Subcutaneous abdominal adipose tissue (tissue), 5 donors: Measurements from ENCODE around the gene C11orf52.
A peak's percentile ranks its signal among the peaks of the same experiment; 100 is the strongest.
"Not testable (repeated sequence)": the region's sequence is repeated elsewhere in the genome, so short reads cannot be mapped to it uniquely, and the experiment has no call there.

Experiments used
- H3K27ac ChIP-seq: one replicate; pipeline ENCODE4 v1.7.0; 2013; ENCODE audit warnings: low read depth, mild to moderate bottlenecking, inconsistent platforms, low read length, moderate library complexity
- H3K27me3 ChIP-seq, 5 donors: one replicate each; pipeline ENCODE4 v1.7.0; 2013; ENCODE audit warnings: low read length in 5 of 5, inconsistent platforms in 1 of 5; ENCODE audit not compliant: control insufficient read depth in 5 of 5, insufficient read depth in 4 of 5
- H3K36me3 ChIP-seq, 5 donors: one replicate each; pipeline ENCODE4 v1.7.0; 2013; ENCODE audit warnings: low read length in 5 of 5; ENCODE audit not compliant: control insufficient read depth in 5 of 5, insufficient read depth in 5 of 5
- H3K4me1 ChIP-seq, 5 donors: one replicate each; pipeline ENCODE4 v1.7.0; 2013; ENCODE audit warnings: low read length in 5 of 5, mild to moderate bottlenecking in 3 of 5, moderate library complexity in 1 of 5; ENCODE audit not compliant: control insufficient read depth in 5 of 5, insufficient read depth in 5 of 5
- H3K4me3 ChIP-seq, 5 donors: one replicate each; pipeline ENCODE4 v1.7.0; 2013; ENCODE audit warnings: low read length in 5 of 5, low read depth in 1 of 5
- H3K9ac ChIP-seq, 5 donors: one replicate each; pipeline ENCODE4 v1.7.0; 2013; ENCODE audit warnings: low read length in 5 of 5, mild to moderate bottlenecking in 4 of 5, moderate library complexity in 3 of 5
- H3K9me3 ChIP-seq, 5 donors: one replicate each; pipeline ENCODE4 v1.7.0; 2013; ENCODE audit warnings: low read length in 5 of 5; ENCODE audit not compliant: control insufficient read depth in 5 of 5
- donor health status: healthy.
- donor health status: healthy.
- donor health status: healthy.
- donor health status: healthy.
- donor health status: healthy.

The C11orf52 gene

GRCh38 chr11:111885053-111885452, 33.7 kb upstream of the C11orf52 start:
- not testable (repeated sequence) for H3K27ac ChIP-seq, H3K4me3 ChIP-seq, H3K9me3 ChIP-seq, H3K36me3 ChIP-seq, H3K27me3 ChIP-seq, H3K4me1 ChIP-seq, H3K9ac ChIP-seq

GRCh38 chr11:111886032-111886431, 32.7 kb upstream of the C11orf52 start:
- Histone ChIP-seq H3K4me3 (no peak overlapping the region), H3K9me3 (no peaks in the 10 kb centered on the region), H3K9ac (no peak overlapping the region), H3K27ac (no peak overlapping the region), H3K4me1 (no peaks in the 10 kb centered on the region), H3K36me3 (no peaks in the 10 kb centered on the region), H3K27me3 (no peaks in the 10 kb centered on the region)

- H3K27me3 ChIP-seq, result no peaks in the 10 kb centered on the region
- no peak overlapping the region for H3K4me3 ChIP-seq
- H3K27ac ChIP-seq, result no peak overlapping the region
- H3K4me1 ChIP-seq, result no peaks in the 10 kb centered on the region
- no peaks in the 10 kb centered on the region for H3K36me3 ChIP-seq
- H3K9ac ChIP-seq, result no peak overlapping the region
- H3K9me3 ChIP-seq, result no peaks in the 10 kb centered on the region
These were observed 31.9 kb upstream of the C11orf52 start for GRCh38 chr11:111886844-111887243.

GRCh38 chr11:111905411-111905810, 13.3 kb upstream of the C11orf52 start:
- H3K9me3 ChIP-seq, result no peaks in the 10 kb centered on the region
- H3K9ac ChIP-seq, result no peak overlapping the region
- no peak overlapping the region for H3K4me3 ChIP-seq
- H3K27ac ChIP-seq, result peak overlapping the region; percentile 47
- no peaks in the 10 kb centered on the region for H3K27me3 ChIP-seq
- peaks cover 8 to 22% (median 13%) of the 10 kb centered on the region in 5 donors for H3K36me3 ChIP-seq
- H3K4me1 ChIP-seq, result peaks cover 2 to 31% (median 19%) of the 10 kb centered on the region in 5 donors

- Histone ChIP-seq H3K36me3 (peaks cover 8 to 22% (median 15%) of the 10 kb centered on the region in 5 donors), H3K9me3 (no peaks in the 10 kb centered on the region), H3K27me3 (no peaks in the 10 kb centered on the region), H3K4me1 (peaks cover 3 to 43% (median 31%) of the 10 kb centered on the region in 5 donors), H3K9ac (no peak overlapping the region), H3K4me3 (no peak overlapping the region), H3K27ac (peak overlapping the region; percentile 47)
These were observed 12.0 kb upstream of the C11orf52 start for GRCh38 chr11:111906680-111907079.

- Histone ChIP-seq H3K9me3 (no peaks in the 10 kb centered on the region), H3K4me3 (peak overlapping the region in 4 of 5 donors; percentile 70 to 87 (median 80)), H3K36me3 (peaks cover 8 to 22% (median 15%) of the 10 kb centered on the region in 5 donors), H3K27me3 (peaks cover 0 to 5% (median 0%) of the 10 kb centered on the region in 5 donors), H3K9ac (peak overlapping the region in 3 of 5 donors; percentile 11 to 85 (median 81)), H3K4me1 (peaks cover 7 to 56% (median 47%) of the 10 kb centered on the region in 5 donors), H3K27ac (peak overlapping the region; percentile 96)
These were observed 9.9 kb upstream of the C11orf52 start for GRCh38 chr11:111908639-111909305.

- H3K27ac ChIP-seq, result peak overlapping the region; percentile 96
These were observed 9.3 kb upstream of the C11orf52 start for GRCh38 chr11:111909378-111909777.

GRCh38 chr11:111910676-111911562, 7.8 kb upstream of the C11orf52 start:
- Histone ChIP-seq H3K9ac (peak overlapping the region; percentile 60 to 96 (median 81)), H3K4me1 (peaks cover 11 to 68% (median 60%) of the 10 kb centered on the region in 5 donors)

More at GRCh38 chr11:111909378-111909777, 9.3 kb upstream of the C11orf52 start:
- Histone ChIP-seq H3K27me3 (peaks cover 0 to 5% (median 0%) of the 10 kb centered on the region in 5 donors), H3K4me1 (peaks cover 10 to 62% (median 53%) of the 10 kb centered on the region in 5 donors), H3K9me3 (no peaks in the 10 kb centered on the region), H3K36me3 (peaks cover 8 to 22% (median 15%) of the 10 kb centered on the region in 5 donors), H3K9ac (peak overlapping the region; percentile 60 to 96 (median 81)), H3K4me3 (peak overlapping the region; percentile 62 to 87 (median 76))

GRCh38 chr11:111911563-111912401, 6.9 kb upstream of the C11orf52 start, which contains the start of gene CRYAB:
CRYAB (minus strand) TSS chr11:111911770; CDS start chr11:111911724, 46 bp downstream.
- Histone ChIP-seq H3K27ac (peak within 1 kb of the TSS; percentile 96), H3K9ac (peak within 1 kb of the TSS; percentile 68 to 96 (median 81)), H3K4me1 (peaks cover 11 to 68% (median 64%) of the 10 kb centered on the region in 5 donors), H3K27me3 (peaks cover 0 to 5% (median 0%) of the 10 kb centered on the region in 5 donors), H3K36me3 (peaks cover 8 to 22% (median 15%) of the 10 kb centered on the region in 5 donors), H3K9me3 (no peaks in the 10 kb centered on the region), H3K4me3 (peak within 1 kb of the TSS; percentile 62 to 87 (median 76))

More at GRCh38 chr11:111910676-111911562, 7.8 kb upstream of the C11orf52 start:
- Histone ChIP-seq H3K27ac (peak overlapping the region; percentile 96), H3K27me3 (peaks cover 0 to 5% (median 0%) of the 10 kb centered on the region in 5 donors), H3K4me3 (peak overlapping the region; percentile 62 to 87 (median 76)), H3K36me3 (peaks cover 8 to 22% (median 15%) of the 10 kb centered on the region in 5 donors), H3K9me3 (no peaks in the 10 kb centered on the region)
